Ovary (tissue), 9 donors: ENCODE results near the gene ANKRD33B. TPM values are rescaled to one million over a fixed set of nuclear protein-coding genes. Genes with fewer than 3 reads are reported as not detected.

Experiments used
- DNase-seq, 5 donors: peaks; one replicate each; pipeline ENCODE4 v3.0.0-alpha.2; 2019 to 2020
- H3K27ac ChIP-seq, 2 donors: fragments of 200-600 bp; one replicate each; pipeline versions ENCODE4 v1.5.1 to v1.8.0; 2019 to 2022
- H3K27me3 ChIP-seq: fragments of 200-600 bp; one replicate; pipeline ENCODE4 v1.8.0; 2022
- H3K36me3 ChIP-seq: fragments of 200-600 bp; sonication (generic); one replicate; pipeline ENCODE4 v1.5.1; 2019
- H3K4me1 ChIP-seq: one replicate; pipeline ENCODE4 v1.8.1; 2013; ENCODE audit warnings: mild to moderate bottlenecking, moderate library complexity; ENCODE audit not compliant: insufficient read depth
- H3K4me3 ChIP-seq: fragments of 200-600 bp; sonication (generic); one replicate; pipeline ENCODE4 v1.5.1; 2017
- H3K9me3 ChIP-seq, 2 donors: fragments of 200-600 bp in 1 of 2; sonication (generic) in 1 of 2; one replicate each; pipeline versions ENCODE4 v1.5.1 to v1.8.1; 2013 to 2019; ENCODE audit warnings: mild to moderate bottlenecking in 1 of 2, moderate library complexity in 1 of 2
- CTCF ChIP-seq, 3 donors: fragments of 450-650 bp in 2 of 3; fragments of 200-600 bp in 1 of 3; IDR thresholded peaks; one replicate each; pipeline versions ENCODE4 v1.5.1 to v1.8.0; 2016 to 2022; ENCODE audit warnings: antibody characterized with exemption in 3 of 3, mild to moderate bottlenecking in 1 of 3
- EP300 ChIP-seq: sonication (generic); formaldehyde crosslinking; IDR thresholded peaks from one replicate; pipeline ENCODE4 v1.6.1; 2017; ENCODE audit warnings: antibody characterized with exemption
- POLR2A ChIP-seq: fragments of 450-650 bp; IDR thresholded peaks from one replicate; pipeline ENCODE4 v1.6.1; 2017; ENCODE audit warnings: antibody characterized with exemption, mild to moderate bottlenecking, moderate library complexity
- WGBS, 3 donors: extraction: QIAGEN DNeasy Blood & Tissue Kit in 1 of 3; methylation state at CpG; one replicate each; pipeline versions ENCODE4 v1.1.5 to v1.1.7; 2013 to 2017; 5-methylcytosine and 5-hydroxymethylcytosine counted together
- intact Hi-C, 4 donors: fragments of 100-400 bp; cut with DNase I; formaldehyde crosslinking; loops; one replicate each; pipeline versions ENCODE4 v1.11.0 to v1.15.1; 2022 to 2023
- polyA plus RNA-seq, 2 donors: library from polyadenylated mRNA; stranded (reverse); fragments of 200-250 nt in 1 of 2; fragments of 350-450 nt in 1 of 2; fragmentation: Illumina TruSeq in 1 of 2; extraction: RNeasy Lipid Tissue Mini Kit (QIAGEN cat#74804) in 1 of 2; gene quantifications; one replicate each; pipeline ENCODE4 v1.2.3, GENCODE V29; 2013 to 2014
- total RNA-seq, 7 donors: library from RNA; depleted of rRNA in 2 of 7; stranded (reverse); fragments of >200 nt in 2 of 7; fragmentation: NEBNext Ultra II Directional in 3 of 7; extraction: Animal tissue kit (Norgen Biotek cat#: 25700) in 3 of 7; gene quantifications; one replicate each; pipeline versions ENCODE4 v1.1.0 to v1.2.4, GENCODE V29; 2016 to 2023
- donor health status: DM: no; HTN: no; CAD: no; lungs with moderate emphysema.
- donor health status: DM: no; HTN: no; CAD: no.
- donor health status: Bipolar disorder and iron deficiency.
- donor health status: DM: yes; HTN: yes; CAD: no.
- donor health status: DM: no; HTN: no; CAD: no.
- donor health status: DM: yes; HTN: yes; CAD: no.

Gene ANKRD33B
- total and polyA plus RNA-seq, 9 donors, result 0.65 to 13.3 (median 1.9) TPM

- WGBS, 3 donors, result 67 to 85% (median 69%) methylated on average over 4 of the region's 4 CpGs
- no peak overlapping the region for H3K4me3 ChIP-seq
- H3K36me3 ChIP-seq, result no peaks in the 10 kb centered on the region
- DNase-seq, result no peak
- no peak for TF ChIP-seq EP300
- H3K9me3 ChIP-seq, result no peaks in the 10 kb centered on the region
- H3K27ac ChIP-seq, result no peak overlapping the region
- no peaks in the 10 kb centered on the region for H3K4me1 ChIP-seq
- H3K27me3 ChIP-seq, result no peaks in the 10 kb centered on the region
- intact Hi-C loops, result loop anchor here in 2 of 4 donors (5.0 to 10.0 kb wide), 2 partner anchors 177 to 349 kb away; no protein-coding TSS in a partner anchor
Observed at GRCh38 chr5:10634050-10634449, 70.2 kb downstream of the ANKRD33B start.

DNA sequence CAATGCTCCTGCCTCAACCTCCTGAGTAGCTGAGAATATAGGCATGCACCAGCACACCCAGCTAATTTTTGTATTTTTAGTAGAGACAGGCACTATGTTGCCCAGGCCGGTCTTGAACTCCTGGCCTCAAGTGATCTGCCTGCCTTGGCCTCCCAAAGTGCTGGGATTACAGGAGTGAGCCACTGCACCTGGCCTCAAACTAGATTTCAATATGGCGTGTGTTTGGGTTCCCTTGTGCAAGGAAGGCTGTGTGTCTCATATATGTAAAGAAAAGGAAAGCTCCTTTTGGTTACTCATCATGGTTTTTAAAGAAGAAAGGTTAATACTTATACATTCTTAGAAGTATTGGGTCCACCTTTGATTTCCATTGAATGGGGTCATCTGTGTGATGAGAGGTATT lies 70.7 kb downstream of the ANKRD33B start:
- Histone ChIP-seq H3K27ac (no peak overlapping the region), H3K27me3 (no peaks in the 10 kb centered on the region), H3K9me3 (no peaks in the 10 kb centered on the region), H3K4me3 (no peak overlapping the region), H3K4me1 (no peaks in the 10 kb centered on the region), H3K36me3 (no peaks in the 10 kb centered on the region)
- 71 to 95% (median 91%) methylated on average over 2 of the region's 2 CpGs for WGBS, 3 donors
- intact Hi-C loops, result loop anchor here in 2 of 4 donors (5.0 to 10.0 kb wide), 2 partner anchors 177 to 350 kb away; no protein-coding TSS in a partner anchor
- no peak for DNase-seq
- TF ChIP-seq POLR2A, result no peak
- TF ChIP-seq CTCF (IDR thresholded peaks at IDR 0.05), result no peak
- no peak for TF ChIP-seq EP300

- WGBS, 3 donors, result 36 to 50% (median 47%) methylated on average over 10 of the region's 10 CpGs
- no peaks in the 10 kb centered on the region for H3K27me3 ChIP-seq
- H3K4me3 ChIP-seq, result no peak overlapping the region
- intact Hi-C loops, result loop anchor here in 1 of 4 donors (10.0 kb wide), 1 partner anchor 351 kb away; no protein-coding TSS in a partner anchor
- no peaks in the 10 kb centered on the region for H3K9me3 ChIP-seq
- H3K4me1 ChIP-seq, result no peaks in the 10 kb centered on the region
- TF ChIP-seq POLR2A (no peak), EP300 (no peak), CTCF (IDR thresholded peaks at IDR 0.05) (no peak)
- H3K36me3 ChIP-seq, result no peaks in the 10 kb centered on the region
- no peak overlapping the region for H3K27ac ChIP-seq
- DNase-seq, result no peak
Observed at GRCh38 chr5:10635257-10635866, 71.5 kb downstream of the ANKRD33B start.

DNA sequence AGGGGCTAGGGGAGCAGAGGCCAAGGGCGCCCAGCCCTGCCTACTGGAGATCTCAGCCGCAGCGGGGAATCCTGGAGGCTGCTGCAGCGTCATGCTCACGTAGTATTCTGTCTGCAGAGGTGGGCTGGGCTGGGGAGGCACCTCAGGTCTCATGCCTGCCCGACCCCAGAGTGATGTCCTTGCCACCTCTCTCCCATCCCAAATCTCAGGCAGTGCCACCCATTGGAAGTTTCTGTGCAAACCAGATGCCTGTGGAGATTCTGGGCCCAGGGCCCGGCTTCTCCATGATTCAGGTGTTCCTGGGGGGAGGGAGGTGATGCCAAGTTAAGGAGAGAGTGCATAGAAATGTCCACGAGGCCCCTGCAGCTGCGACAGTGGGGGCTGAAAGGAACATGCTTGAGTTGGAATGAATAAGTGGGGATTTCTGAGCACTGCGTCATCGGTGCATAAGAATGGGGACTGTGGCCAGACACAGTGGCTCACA lies 72.0 kb downstream of the ANKRD33B start:
- 57 to 70% (median 61%) methylated on average over 11 of the region's 11 CpGs for WGBS, 3 donors
- no peak for DNase-seq
- Histone ChIP-seq H3K36me3 (no peaks in the 10 kb centered on the region), H3K27me3 (no peaks in the 10 kb centered on the region), H3K27ac (no peak overlapping the region), H3K4me3 (no peak overlapping the region), H3K9me3 (no peaks in the 10 kb centered on the region), H3K4me1 (no peaks in the 10 kb centered on the region)
- intact Hi-C loops, result loop anchor here in 1 of 4 donors (10.0 kb wide), 1 partner anchor 351 kb away; no protein-coding TSS in a partner anchor
- TF ChIP-seq POLR2A (no peak), EP300 (no peak), CTCF (IDR thresholded peaks at IDR 0.05) (no peak)
